CD4-positive, alpha-beta T cell treated with Interleukin-15 for 4 hours (primary cell): ENCODE data around the gene B4GALNT1.
"Not testable (repeated sequence)": the region's sequence is repeated elsewhere in the genome, so short reads cannot be mapped to it uniquely, and the experiment has no call there.

Source experiments
- DNase-seq: peaks from one replicate; pipeline ENCODE4 v3.0.0-alpha.2; 2020; ENCODE audit warnings: low spot score

Gene B4GALNT1

DNA sequence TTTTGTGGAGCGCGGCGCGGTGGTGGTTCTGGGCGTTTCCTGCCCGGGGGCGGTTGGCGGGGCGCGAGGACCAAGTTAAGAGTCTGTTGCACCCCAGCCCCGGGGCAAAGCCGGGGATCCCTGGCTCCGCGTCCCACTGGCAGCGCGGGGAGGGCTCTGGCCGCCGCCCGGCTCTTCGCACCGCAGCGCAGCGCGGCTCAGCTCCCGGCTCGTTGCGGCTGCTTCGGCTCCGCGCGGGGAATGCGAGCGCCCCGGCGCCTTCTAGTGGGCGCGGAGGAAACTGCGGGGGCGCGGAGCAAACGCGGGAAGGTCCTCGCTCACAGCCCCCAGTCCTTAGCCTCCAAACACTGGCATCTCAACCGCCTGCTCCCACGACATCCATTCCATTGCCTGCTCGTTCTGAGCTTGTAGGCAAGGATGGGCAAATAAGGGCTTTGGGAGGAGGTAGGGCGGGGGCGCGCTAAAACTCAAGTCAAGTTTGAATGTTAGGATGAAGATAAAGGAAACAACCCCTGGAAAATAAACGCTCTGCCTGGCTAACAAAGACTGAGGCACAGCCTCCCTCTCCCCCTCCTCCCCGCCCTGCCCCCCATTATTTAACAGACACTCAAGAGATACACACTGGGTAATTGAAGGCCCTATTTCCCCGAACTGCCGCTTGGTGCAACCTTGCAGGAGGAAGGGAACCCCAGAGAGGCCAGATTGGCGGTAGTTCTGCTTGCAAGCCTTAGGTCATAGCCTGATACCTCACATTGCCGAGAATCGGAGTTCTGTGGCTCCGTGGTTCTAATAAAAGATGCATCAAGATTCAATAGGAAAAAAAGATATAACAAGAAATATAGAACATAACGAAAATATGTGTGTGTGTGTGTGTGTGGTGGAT is at the start of gene B4GALNT1:
Gene B4GALNT1 (minus strand): TSS at position 244 of the 883 bp plus-strand sequence. CDS start 1,069 bp downstream, outside the sequence.
- DNase-seq: peak; percentile 52

DNA sequence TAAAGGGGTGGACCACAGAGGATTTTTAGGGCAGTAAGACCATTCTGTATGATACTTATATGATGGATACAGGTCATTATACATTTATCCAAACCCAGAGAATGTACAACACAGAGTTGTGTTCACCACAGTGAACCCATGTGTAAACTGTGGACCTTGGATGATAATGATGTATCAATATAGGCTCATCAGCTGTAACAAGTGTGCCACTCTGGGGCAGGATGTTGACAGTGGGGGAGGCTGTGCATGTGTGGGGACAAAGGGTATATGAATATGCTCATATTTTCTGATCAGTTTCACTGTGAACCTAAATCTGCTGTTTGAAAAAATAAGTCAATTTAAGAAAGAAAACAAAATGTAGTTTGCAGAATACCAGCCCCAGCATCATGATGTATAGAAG is 46.7 kb upstream of the B4GALNT1 start:
- DNase-seq: no peak

DNA sequence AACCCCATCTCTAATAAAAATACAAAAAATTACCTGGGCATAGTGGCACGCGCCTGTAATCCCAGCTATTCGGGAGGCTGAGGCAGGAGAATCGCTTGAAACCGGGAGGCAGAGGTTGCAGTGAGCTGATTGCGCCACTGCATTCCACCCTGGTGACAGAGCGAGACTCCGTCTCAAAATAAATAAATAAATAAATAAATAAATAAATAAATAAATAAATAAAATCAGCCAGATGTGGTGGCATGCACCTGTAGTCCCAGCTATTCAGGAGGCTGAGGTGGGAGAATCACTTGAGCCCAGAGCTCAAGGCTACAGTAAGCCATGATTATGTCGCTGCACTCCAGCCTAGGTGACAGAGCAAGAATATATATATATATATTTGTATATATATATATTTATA is 44.9 kb upstream of the B4GALNT1 start:
- not testable (repeated sequence) for DNase-seq

DNA sequence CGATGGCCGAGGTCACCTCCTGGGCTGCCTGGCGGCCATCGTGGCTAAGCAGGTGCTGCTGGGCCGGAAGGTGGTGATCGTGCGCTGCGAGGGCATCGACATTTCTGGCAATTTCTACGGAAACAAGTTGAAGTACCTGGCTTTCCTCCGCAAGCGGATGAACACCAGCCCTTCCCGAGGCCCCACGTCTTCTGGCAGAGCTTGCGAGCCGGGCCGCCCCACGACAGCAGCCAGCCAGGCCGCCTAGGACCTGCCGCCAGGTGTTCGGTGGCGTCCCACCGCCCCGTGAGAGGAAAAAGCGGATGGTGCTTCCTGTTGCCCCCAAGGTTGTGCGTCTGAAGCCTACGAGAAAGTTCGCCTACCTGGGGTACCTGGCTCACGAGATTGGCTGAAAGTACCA is 41.7 kb upstream of the B4GALNT1 start:
- DNase-seq: no peak

DNA sequence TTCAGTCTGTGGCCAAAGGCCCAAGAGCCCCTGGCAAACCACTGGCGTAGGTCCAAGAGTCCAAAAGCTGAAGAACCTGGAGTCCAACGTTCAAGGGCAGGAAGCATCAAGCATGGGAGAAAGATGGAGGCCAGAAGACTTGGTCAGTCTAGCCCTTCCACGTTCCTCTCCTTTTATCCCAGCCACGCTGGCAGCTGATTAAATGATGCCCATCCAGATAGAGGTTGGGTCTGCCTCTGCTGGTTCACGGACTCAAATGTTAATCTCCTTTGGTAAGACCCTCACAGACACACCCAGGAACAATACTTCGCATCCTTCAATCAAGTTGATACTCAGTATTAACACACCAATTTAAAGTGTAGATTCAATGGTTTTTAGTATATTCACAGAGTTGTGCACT is 39.8 kb upstream of the B4GALNT1 start:
- no peak for DNase-seq

DNA sequence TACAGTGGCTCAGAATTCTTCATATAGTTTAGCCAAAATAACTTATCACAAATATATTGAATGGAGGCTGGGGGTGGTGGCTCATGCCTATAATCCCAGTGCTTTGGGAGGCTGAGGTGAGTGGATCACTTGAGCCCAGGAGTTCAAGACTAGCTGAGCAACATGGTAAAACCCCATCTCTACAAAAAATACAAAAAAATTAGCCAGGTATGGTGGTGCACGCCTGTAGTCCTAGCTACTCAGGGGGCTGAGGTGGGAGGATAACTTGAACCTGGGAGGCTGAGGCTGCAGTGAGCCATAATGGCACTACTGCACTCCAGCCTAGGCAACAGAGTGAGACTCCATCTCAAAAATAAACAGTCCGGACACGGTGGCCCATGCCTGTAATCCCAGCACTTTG is 38.8 kb upstream of the B4GALNT1 start:
- not testable (repeated sequence) for DNase-seq

DNA sequence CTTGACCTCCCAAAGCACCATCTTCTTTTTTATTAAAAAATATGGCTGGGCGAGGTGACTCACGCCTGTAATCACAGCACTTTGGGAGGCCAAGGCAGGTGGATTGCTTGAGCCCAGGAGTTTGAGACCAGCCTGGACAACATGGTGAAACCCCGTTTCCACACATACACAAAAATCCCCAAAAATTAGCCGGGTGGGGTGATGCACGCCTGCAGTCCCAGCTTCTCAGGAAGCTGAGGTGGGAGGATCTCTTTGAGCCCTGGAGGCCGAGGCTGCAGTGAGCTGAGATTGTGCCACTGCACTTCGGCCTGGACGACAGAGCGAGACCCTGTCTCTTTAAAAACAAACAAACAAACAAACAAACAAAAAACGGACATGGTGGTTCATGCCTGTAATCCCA is 36.7 kb upstream of the B4GALNT1 start:
- DNase-seq: not testable (repeated sequence)

DNA sequence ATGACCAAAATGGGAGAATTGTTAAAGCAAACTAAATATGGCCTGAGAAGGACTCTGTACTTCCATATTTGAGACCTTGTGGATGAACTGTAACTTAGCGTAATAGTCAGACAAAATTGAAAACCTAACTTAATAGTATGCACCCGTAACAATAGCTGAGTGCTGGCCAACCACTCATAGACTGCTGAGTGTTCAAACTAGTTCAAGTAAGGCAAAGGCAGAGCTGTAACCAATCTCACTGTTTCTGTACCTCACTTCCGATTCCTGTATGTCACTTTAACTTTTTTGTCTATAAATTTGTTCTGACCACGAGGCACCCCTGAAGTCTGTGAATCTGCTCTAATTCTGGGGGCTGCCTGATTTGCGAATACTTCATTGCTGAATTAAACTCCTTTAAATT is 33.9 kb upstream of the B4GALNT1 start:
- no peak for DNase-seq

DNA sequence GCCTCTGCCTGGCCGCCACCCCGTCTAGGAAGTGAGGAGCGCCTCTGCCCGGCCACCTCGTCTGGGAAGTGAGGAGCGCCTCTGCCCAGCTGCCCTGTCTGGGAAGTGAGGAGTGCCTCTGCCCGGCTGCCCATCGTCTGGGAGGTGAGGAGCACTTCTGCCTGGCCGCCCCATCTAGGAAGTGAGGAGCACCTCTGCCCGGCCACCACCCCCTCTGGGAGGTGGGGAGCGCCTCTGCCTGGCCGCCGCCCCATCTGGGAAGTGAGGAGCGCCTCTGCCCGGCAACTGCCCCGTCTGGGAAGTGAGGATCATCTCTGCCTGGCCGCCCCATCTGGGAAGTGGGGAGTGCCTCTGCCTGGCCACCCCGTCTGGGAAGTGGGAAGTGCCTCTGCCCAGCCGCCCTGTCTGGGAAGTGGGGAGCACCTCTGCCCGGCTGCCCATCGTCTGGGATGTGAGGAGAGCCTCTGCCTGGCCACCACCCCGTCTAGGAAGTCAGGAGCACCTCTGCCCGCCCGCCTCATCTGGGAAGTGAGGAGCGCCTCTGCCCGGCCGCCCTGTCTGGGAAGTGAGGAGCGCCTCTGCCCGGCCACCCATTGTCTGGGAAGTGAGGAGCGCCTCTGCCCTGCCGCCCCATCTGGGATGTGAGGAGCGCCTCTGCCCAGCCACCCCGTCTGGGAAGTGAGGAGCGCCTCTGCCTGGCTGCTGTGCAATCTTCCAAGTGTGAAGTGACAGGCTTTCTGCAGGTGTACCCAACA is 32.2 kb upstream of the B4GALNT1 start:
- DNase-seq: not testable (repeated sequence)

DNA sequence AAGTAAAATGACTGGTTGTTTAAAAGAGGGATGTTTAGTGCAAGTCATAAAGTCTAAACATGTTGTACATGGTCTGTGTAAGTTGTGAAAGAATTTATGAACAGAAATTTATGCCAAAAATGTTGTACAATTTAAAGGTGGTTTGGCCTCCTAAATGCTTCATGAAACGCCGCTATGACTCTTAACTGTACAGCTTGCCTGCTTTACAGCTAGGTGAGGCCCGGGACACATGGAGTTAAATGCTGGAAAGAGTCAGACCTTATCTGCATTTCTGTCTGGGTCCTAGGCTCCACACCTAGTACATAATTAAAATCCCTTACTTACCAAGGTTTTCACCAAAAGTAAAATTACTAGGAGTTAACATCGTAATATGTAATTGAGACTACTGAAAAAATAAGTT is 28.4 kb upstream of the B4GALNT1 start:
- no peak for DNase-seq

DNA sequence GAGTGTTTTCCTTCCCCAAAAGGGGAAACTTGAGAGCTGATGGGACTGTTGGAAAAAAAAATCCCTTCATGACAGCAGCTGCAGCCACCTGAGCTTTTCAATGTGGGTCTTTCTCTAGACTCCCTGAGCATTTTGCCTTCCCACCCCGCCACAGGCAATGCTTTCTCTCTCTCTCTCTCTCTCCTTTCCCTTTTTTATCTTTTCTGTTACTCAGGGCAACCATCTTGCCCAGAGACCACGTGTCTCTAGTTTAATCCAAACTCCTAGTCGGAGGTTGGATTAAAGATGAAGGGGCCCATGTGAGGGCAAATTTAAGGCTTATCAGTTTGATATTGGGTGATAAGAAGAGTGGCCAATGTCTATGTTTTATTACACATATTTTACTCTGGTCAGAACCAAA is 25.9 kb upstream of the B4GALNT1 start:
- DNase-seq: no peak

DNA sequence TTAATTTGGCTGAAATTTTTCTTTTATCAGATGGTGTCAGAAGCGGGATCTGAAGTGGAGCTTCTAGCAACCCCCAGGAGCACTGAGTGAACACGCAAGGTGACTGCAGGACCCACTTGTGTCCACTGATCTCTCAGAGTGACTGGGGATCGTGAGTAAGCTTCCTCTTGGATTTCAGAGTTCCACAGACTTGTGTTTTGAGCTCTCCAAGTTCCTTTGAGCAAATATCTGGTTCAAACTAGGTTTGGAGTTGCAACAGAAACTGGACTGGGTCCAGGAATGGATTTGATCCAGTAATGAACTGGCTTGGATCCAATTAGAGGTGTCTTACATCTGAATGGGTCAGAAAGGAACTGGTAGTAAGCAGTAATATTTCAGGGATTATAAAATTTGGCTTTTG is 24.7 kb upstream of the B4GALNT1 start:
- no peak for DNase-seq

DNA sequence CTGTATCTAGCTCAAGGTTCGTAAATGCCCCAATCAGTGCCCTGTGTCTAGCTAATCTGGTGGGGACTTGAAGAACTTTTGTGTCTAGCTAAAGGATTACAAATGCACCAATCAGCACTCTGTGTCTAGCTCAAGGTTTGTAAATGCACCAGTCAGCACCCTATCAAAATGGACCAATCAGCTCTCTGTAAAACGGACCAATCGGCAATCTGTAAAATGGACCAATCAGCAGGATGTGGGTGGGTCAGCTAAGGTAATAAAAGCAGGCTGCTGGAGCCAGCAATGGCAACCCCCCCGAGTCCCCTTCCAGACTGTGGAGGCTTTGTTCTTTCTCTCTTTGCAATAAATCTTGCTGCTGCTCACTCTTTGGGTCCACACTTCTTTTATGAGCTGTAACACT is 23.4 kb upstream of the B4GALNT1 start:
- DNase-seq: not testable (repeated sequence)

DNA sequence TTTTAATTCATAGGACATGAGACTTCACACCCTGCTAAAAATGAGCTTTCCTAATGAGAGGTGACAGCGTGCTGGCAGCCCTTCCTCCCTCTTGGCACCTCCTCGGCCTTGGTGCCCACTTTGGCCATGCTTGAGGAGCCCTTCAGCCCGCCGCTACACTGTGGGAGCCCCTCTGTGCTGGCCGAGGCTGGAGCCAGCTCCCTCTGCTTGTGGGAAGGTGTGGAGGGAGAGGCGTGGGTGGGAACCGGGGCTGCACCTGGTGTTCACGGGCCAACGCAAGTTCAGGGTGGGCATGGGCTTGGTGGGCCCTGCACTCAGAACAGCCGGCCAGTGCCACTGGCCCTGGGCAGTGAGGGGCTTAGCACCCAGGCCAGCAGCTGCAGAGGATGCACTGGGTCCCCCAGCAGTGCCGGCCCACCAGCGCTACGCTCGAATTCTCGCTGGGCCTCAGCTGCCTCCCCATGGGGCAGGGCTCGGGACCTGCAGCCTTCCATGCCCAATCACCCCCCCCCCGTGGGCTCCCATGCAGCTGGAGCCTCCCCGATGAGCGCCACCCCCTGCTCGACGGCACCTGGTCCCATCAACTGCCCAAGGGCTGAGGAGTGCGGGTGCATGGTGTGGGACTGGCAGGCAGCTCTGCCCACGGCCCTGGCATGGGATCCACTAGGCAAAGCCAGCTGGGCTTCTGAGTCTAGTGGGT is 22.7 kb upstream of the B4GALNT1 start:
- DNase-seq: no peak

DNA sequence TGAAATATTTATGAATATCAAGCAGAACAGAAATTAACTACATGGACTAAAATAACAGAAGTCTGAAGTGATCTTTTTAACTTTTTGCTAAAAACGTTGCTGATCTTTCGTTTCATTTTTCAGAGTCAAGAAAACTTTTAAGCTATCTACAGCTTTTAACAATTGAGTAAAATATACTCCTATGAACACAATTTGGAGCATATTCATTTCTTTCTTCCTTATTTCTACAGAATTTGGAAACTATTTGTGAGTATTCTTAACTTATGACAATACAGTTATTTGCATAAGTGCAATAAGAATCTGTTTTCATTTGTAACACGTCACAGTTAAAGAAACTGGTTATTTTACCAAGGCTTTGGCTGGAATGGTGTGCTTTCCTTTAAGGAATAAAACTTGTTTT is 21.0 kb upstream of the B4GALNT1 start:
- no peak for DNase-seq

DNA sequence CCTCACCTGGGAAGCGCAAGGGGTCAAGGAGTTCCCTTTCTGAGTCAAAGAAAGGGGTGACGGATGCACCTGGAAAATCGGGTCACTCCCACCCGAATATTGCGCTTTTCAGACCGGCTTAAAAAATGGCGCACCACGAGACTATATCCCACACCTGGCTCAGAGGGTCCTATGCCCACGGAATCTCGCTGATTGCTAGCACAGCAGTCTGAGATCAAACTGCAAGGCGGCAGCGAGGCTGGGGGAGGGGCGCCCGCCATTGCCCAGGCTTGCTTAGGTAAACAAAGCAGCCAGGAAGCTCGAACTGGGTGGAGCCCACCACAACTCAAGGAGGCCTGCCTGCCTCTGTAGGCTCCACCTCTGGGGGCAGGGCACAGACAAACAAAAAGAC is 13.7 kb upstream of the B4GALNT1 start:
- DNase-seq: not testable (repeated sequence)

DNA sequence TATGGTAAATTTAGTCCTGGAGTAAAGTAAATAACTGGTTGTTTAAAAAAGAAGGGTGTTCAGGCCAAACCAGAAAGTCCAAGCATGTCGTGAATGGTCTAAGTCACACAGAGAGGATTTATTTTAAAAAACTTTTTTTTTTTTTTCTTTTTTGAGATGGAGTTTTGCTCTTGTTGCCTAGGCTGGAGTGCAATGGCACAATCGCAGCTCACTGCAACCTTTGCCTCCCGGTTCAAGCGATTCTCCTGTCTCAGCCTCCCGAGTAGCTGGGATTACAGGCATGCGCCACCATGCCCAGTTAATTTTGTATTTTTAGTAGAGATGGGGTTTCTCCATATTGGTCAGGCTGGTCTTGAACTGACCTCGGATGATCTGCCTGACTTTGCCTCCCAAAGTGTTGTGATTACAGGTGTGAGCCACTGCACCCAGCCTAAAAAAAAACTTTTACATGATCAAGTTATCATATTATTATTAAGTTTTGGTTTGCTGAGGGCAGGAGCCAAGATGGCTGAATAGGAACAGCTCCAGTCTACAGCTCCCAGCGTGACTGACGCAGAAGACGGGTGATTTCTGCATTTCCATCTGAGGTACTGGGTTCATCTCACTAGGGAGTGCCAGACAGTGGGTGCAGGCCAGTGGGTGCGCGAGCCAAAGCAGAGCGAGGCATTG is 13.1 kb upstream of the B4GALNT1 start:
- DNase-seq: not testable (repeated sequence)

DNA sequence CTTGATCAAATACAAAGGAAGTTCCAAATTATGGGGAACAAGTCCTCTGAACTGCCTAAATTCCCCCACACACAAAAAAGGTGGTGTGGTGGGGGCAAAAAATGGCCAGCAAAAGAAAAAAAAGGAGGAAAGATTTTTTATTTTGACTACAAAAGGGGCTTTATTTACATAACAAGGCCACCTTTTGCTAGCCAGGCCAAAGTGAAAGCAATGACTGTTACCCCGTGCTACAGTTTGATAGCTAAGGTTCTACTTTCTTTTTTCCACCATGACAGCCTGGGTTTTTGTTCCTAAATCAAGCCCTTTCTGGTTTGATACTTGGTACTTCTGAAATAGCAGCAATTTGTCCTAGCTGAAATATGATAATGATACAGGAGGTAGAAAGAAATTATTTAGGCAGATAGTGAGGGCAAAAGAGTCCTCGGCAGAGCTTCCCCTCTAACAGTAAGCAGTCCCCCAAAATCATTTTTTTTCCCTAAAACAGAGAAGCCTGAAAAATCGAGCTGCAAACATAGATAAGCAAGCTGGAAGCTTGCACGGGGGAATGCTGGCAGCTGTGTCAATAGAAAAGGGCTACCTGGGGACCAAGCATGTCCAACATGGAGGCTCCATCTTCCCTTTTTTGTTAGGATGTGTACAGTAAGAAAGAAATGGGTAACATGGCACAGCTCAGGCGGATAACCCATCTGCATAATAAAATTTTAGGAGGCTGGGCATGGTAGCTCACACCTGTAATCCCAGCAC is 8.9 kb upstream of the B4GALNT1 start:
- DNase-seq: no peak

DNA sequence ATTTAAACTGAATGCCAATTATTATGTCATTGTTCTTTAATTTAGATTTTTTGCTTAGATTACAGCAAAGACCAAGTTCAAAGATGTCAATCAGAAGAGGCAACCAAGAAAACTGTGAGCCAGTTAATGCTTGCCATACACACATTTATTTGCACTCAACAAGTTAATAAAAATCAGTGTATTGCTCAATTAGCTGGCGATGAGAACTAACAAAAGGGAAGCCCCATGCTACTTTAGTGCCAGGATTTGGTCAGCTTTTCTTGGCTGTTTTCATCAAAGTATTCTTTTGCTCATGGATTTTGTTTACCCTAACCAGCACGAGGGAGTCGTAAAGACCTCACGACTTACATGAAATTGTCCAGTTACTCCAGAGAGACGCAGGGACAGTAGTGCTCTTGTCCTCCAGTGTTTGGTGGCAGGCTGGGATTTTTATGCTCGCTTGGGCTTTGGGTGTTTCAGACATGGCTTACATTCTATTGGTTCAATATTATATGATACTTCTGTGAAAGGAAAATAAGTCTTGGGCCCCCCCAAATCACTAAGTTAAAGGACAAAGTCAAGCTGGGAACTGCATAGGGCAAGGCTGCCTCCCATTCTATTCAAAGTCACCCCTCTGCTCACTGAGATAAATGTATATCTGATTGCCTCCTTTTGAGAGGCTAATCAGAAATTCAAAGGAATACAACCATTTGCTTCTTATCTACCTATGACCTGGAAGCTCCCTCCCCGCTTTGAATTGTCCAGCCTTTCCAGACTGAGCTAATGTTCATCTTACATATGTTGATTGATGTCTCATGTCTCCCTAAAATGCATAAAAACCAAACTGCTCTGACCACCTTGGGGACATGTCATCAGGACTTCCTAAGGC is 7.4 kb upstream of the B4GALNT1 start:
- no peak for DNase-seq

DNA sequence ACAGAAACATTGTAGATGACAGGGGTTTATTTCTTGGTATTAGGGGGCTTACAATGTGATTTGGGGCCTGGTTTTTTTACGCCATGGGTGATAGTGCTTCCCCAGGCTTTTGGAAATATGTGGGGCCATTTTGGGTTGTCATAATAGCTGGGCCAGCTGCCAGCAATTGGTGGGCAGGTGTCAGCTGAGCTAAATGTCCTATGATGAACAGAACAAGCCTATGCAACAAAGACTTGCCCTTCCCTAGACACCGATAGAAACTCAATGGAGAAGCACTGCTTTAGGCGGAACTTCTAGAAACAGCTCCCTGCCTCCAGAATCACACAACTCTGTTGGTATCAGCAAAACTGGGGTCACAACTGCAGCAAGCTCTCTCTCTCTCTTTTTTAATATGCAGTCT is 5.1 kb upstream of the B4GALNT1 start:
- no peak for DNase-seq
